ENCODE data around the gene CCDC188. TPM values are rescaled to one million over a fixed set of nuclear protein-coding genes. Genes with fewer than 3 reads are reported as not detected.

The CCDC188 gene
- total and polyA plus RNA-seq, 10 of the 15 experiments (the other 5 are each of a cell fraction or from before 2014, with no cell fraction given), result not detected

DNA sequence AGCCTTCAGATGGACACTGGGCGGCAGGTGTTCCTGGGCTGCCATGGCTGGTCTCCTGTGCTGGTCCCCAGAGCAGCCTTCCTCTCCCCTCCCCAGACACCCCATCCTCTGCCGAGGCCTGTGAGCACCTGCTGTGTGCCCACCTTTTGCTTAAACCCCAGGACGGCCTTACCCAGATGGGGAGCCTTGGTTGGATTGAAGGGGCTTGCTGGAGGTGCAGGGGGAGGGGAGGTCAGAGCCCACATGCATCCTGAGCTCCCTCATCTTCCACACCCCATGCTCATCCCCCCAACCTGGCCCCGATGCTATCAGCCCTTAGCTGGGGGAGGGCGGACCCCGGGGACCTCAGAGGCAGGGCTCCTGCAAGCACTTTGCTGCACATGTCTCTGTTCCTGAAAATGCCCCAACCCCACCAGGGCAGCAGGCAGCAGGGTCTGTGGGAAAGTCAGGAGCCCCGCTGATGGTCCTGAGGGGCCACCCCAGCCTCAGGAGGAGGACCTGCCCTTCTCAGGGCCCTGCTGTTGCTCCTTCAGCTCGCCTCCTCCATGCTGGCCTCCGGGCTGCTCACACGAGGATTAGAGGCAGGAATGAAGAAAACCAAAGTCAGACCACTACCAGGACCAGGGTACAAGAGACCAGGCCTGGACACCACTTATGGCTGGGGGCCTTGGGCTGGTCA lies 41.6 kb upstream of the CCDC188 start:
- ChIA-PET RAD21 (ENCODE audit: unreplicated experiment) (interaction anchor here (0.9 kb wide), 1 partner anchor 94 kb away, joined by 3 read pairs; no protein-coding TSS in a partner anchor), POLR2A (no interaction called here), CTCF (interaction anchor here (0.7 to 0.8 kb wide), 2 partner anchors 18 to 35 kb away, joined by 3 to 4 read pairs; no protein-coding TSS in a partner anchor), SMC1A (ENCODE audit: uncharacterized antibody, unreplicated experiment) (no interaction called here)
- no peak for DNase-seq (ENCODE audit: low read depth, low spot score)
- in situ Hi-C loops (cut with MboI) (no loop called here), intact Hi-C loops (cut with micrococcal nuclease; ENCODE audit: unreplicated experiment) (no loop called here)
- no TSS peak for BruUV-seq (replicated peaks)
- no peak overlapping the region for H3K9ac ChIP-seq (ENCODE audit: control insufficient read depth, insufficient read depth, low read length)
- no peak overlapping the region for H3K4me3 ChIP-seq
- no peaks in the 10 kb centered on the region for H3K36me3 ChIP-seq (ENCODE audit: control insufficient read depth in 2 of 2, insufficient read depth in 2 of 2, low read length in 1 of 2)
- H2AFZ ChIP-seq (ENCODE audit: control insufficient read depth, low read depth, low read length), result no peak overlapping the region
- no peaks in the 10 kb centered on the region; a peak in 2 of 4 replicates for H3K27me3 ChIP-seq (replicated peaks in 1 of 2; ENCODE audit: control insufficient read depth in 2 of 2, insufficient read depth in 2 of 2, low read length in 1 of 2)
- H3K4me1 ChIP-seq (ENCODE audit: control insufficient read depth, insufficient read depth, low read length), result no peaks in the 10 kb centered on the region
- ATAC-seq, result no peak
- TF ChIP-seq SRF (IDR thresholded peaks at IDR 0.05; ENCODE audit: low read depth in 2 of 2, low read length in 2 of 2), result no peak
- no peak for TF ChIP-seq ZBED1 (IDR thresholded peaks at IDR 0.05; ENCODE audit: borderline replicate concordance)
- TF ChIP-seq ETV6 (conservative IDR thresholded peaks at IDR 0.05 in 1 of 2, IDR thresholded peaks at IDR 0.05 in 1 of 2; ENCODE audit: borderline replicate concordance in 1 of 2, low read depth in 1 of 2), result no peak
- no peak for TF ChIP-seq SP1 (IDR thresholded peaks at IDR 0.05; ENCODE audit: low read depth, low read length)
- no peak for TF ChIP-seq RBBP5 (conservative IDR thresholded peaks at IDR 0.05)
- no peak for TF ChIP-seq IKZF2 (IDR thresholded peaks at IDR 0.05)
- no peak for TF ChIP-seq BMI1 (IDR thresholded peaks at IDR 0.05; ENCODE audit: borderline replicate concordance)
- no peak for TF ChIP-seq CBX3 (IDR thresholded peaks at IDR 0.05; ENCODE audit: borderline replicate concordance, low read depth)
- no peak for TF ChIP-seq PAX8 (IDR thresholded peaks at IDR 0.05)
- TF ChIP-seq TARDBP (IDR thresholded peaks at IDR 0.05; ENCODE audit: borderline replicate concordance), result no peak
- TF ChIP-seq, protein P1, sequence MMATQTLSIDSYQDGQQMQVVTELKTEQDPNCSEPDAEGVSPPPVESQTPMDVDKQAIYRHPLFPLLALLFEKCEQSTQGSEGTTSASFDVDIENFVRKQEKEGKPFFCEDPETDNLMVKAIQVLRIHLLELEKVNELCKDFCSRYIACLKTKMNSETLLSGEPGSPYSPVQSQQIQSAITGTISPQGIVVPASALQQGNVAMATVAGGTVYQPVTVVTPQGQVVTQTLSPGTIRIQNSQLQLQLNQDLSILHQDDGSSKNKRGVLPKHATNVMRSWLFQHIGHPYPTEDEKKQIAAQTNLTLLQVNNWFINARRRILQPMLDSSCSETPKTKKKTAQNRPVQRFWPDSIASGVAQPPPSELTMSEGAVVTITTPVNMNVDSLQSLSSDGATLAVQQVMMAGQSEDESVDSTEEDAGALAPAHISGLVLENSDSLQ (IDR thresholded peaks at IDR 0.05), result no peak
- no peak for TF ChIP-seq HDGF (IDR thresholded peaks at IDR 0.05)
- TF ChIP-seq CBFB (IDR thresholded peaks at IDR 0.05; ENCODE audit: low read depth), result no peak
- no peak for TF ChIP-seq EZH2 (IDR thresholded peaks at IDR 0.05; ENCODE audit: borderline replicate concordance, control insufficient read depth, low read depth, low read length)
- TF ChIP-seq POLR2AphosphoS5 (IDR thresholded peaks at IDR 0.05; ENCODE audit: low read length), result no peak
- no peak for TF ChIP-seq NRF1 (conservative IDR thresholded peaks at IDR 0.05; ENCODE audit: low read depth, low read length)
- no peak for TF ChIP-seq GABPA (IDR thresholded peaks at IDR 0.05; ENCODE audit: low read depth)
- TF ChIP-seq, protein P2, sequence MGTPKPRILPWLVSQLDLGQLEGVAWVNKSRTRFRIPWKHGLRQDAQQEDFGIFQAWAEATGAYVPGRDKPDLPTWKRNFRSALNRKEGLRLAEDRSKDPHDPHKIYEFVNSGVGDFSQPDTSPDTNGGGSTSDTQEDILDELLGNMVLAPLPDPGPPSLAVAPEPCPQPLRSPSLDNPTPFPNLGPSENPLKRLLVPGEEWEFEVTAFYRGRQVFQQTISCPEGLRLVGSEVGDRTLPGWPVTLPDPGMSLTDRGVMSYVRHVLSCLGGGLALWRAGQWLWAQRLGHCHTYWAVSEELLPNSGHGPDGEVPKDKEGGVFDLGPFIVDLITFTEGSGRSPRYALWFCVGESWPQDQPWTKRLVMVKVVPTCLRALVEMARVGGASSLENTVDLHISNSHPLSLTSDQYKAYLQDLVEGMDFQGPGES (IDR thresholded peaks at IDR 0.05), result no peak
- no peak for TF ChIP-seq ZSCAN29 (IDR thresholded peaks at IDR 0.05)
- no peak for TF ChIP-seq SMARCA5 (IDR thresholded peaks at IDR 0.05)
- H3K9me3 ChIP-seq (replicated peaks; ENCODE audit: control insufficient read depth, insufficient read depth, low read length), result no peaks in the 10 kb centered on the region
- H3K4me2 ChIP-seq (ENCODE audit: control insufficient read depth, insufficient read depth), result no peak overlapping the region
- no peak overlapping the region for H3K27ac ChIP-seq (ENCODE audit: control insufficient read depth, insufficient read depth)
- no peaks in the 10 kb centered on the region for H4K20me1 ChIP-seq (ENCODE audit: control insufficient read depth, insufficient read depth)
- no peaks in the 10 kb centered on the region for H3K79me2 ChIP-seq (ENCODE audit: control insufficient read depth, insufficient read depth, low read length)
- 35% methylated on average over 9 of the region's 10 CpGs for WGBS (ENCODE audit: insufficient coverage, insufficient replicate concordance, low lambda C conversion rate, missing lambda C conversion rate)
- FAIRE-seq, result no peak

Measured in GM12878 (cell line).